ENCODE results near the gene PTPN1. TPM values are rescaled to one million over a fixed set of nuclear protein-coding genes. Genes with fewer than 3 reads are reported as not detected.

PTPN1 gene
- total and polyA plus RNA-seq, 2 of the 13 experiments (the other 11 are each of a cell fraction or from before 2014, with no cell fraction given): 17.7 to 37.2 TPM

- TF ChIP-seq DZIP1 (CRISPR knock-in tag; IDR thresholded peaks at IDR 0.05) (no peak), ASH2L (IDR thresholded peaks at IDR 0.05; ENCODE audit: insufficient read length, low read depth, low read length) (no peak), NBN (conservative IDR thresholded peaks at IDR 0.05) (no peak), ZMAT5 (CRISPR knock-in tag; IDR thresholded peaks at IDR 0.05; ENCODE audit: borderline replicate concordance, low read depth) (no peak), ZNF792 (CRISPR knock-in tag; IDR thresholded peaks at IDR 0.05) (no peak), TBP (CRISPR knock-in tag; IDR thresholded peaks at IDR 0.05) (no peak), GTF2F1 (IDR thresholded peaks at IDR 0.05; ENCODE audit: low read length) (no peak), ZNF230 (CRISPR knock-in tag; IDR thresholded peaks at IDR 0.05) (no peak), KLF11 (CRISPR knock-in tag; IDR thresholded peaks at IDR 0.05) (no peak), NFRKB (IDR thresholded peaks at IDR 0.05) (no peak), ZSCAN5A (CRISPR knock-in tag; IDR thresholded peaks at IDR 0.05; ENCODE audit: borderline replicate concordance) (no peak), IRX3 (CRISPR knock-in tag; IDR thresholded peaks at IDR 0.05; ENCODE audit: borderline replicate concordance, low read depth) (no peak), ZNF432 (CRISPR knock-in tag; IDR thresholded peaks at IDR 0.05; ENCODE audit: borderline replicate concordance) (no peak), MATR3 (CRISPR knock-in tag; IDR thresholded peaks at IDR 0.05) (no peak), SNRNP70 (IDR thresholded peaks at IDR 0.05; ENCODE audit: low read depth, low read length) (no peak), ZBTB3 (CRISPR knock-in tag; IDR thresholded peaks at IDR 0.05; ENCODE audit: borderline replicate concordance, low read depth) (no peak), ZFP36L2 (CRISPR knock-in tag; IDR thresholded peaks at IDR 0.05) (no peak), ETV5 (CRISPR knock-in tag; IDR thresholded peaks at IDR 0.05; ENCODE audit: borderline replicate concordance) (peak; percentile 30; the same call in 1 of the 2 replicates), TIGD3 (CRISPR knock-in tag; IDR thresholded peaks at IDR 0.05; ENCODE audit: borderline replicate concordance) (no peak), GTF3A (CRISPR knock-in tag; conservative IDR thresholded peaks at IDR 0.05) (no peak), CREB1 (IDR thresholded peaks at IDR 0.05) (no peak), CREB1 (CRISPR knock-in tag; IDR thresholded peaks at IDR 0.05) (no peak), NR2F2 (IDR thresholded peaks at IDR 0.05; ENCODE audit: borderline replicate concordance, low read depth) (no peak), ZFP62 (CRISPR knock-in tag; IDR thresholded peaks at IDR 0.05) (no peak; the same call in 1 of the 2 replicates), ZKSCAN8 (CRISPR knock-in tag; IDR thresholded peaks at IDR 0.05; ENCODE audit: borderline replicate concordance) (no peak), RAD21 (CRISPR knock-in tag; IDR thresholded peaks at IDR 0.05) (peak; percentile 98), MXD3 (CRISPR knock-in tag; IDR thresholded peaks at IDR 0.05) (no peak)
These were observed 70.0 kb downstream of the PTPN1 start (continued) for GRCh38 chr20:50580016-50580747.
